K562 (cell line): ENCODE measurements around the gene GALE. TPM values are rescaled to one million over a fixed set of nuclear protein-coding genes. Genes with fewer than 3 reads are reported as not detected.

Source experiments
- ATAC-seq: fragments of 200-7000 bp; cut with Tn5 transposase; 3 replicates; pipeline ENCODE4 v1.9.1; 2020; ENCODE audit warnings: moderate library complexity
- BruUV-seq: library from RNA; stranded (reverse); fragments of 400-500 nt; replicated peaks from 2 replicates; lab custom pipeline; 2021; lab: Mats Ljungman, UMichigan
- CTCF ChIA-PET: fragments of 300-600 bp; formaldehyde crosslinking; extraction: SDS; loops from one replicate; lab custom pipeline; 2021; ENCODE audit warnings: low intra/inter-chr PET ratio; lab: Yijun Ruan, JAX
- POLR2A ChIA-PET: fragments of 300-600, 350-650 bp; sonication (Branson Sonifier 250); formaldehyde crosslinking; extraction: SDS; loops from one replicate; lab custom pipeline; 2021; ENCODE audit warnings: antibody characterized with exemption, inconsistent platforms; lab: Yijun Ruan, JAX
- DNase-seq, 4 experiments: peaks; one replicate each; pipeline versions ENCODE4 v3.0.0 to v3.0.0-alpha.2; 2011 to 2018; ENCODE audit warnings: low spot score in 3 of 4, mixed read lengths in 3 of 4; ENCODE audit errors: extremely low read depth in 1 of 4
- FAIRE-seq: peaks from 2 replicates; lab custom pipeline; 2011; peaks lifted over from hg19 to GRCh38; lab: Jason Lieb, UNC
- H2AFZ ChIP-seq: 2 replicates; pipeline ENCODE4 v1.6.0; 2011; ENCODE audit warnings: low read depth, low read length, control low read depth, inconsistent platforms
- H3K27ac ChIP-seq: fragments of 200-600 bp; 3 replicates; pipeline ENCODE4 v1.8.0; 2011; ENCODE audit warnings: low read depth, mild to moderate bottlenecking, control low read depth, inconsistent platforms, low read length, moderate library complexity, mixed read lengths; ENCODE audit errors: extremely low read depth
- H3K27me3 ChIP-seq, 2 experiments: fragments of 300-600 bp in 1 of 2; 2 replicates in 1 of 2; 3 replicates in 1 of 2; pipeline versions ENCODE4 v1.6.0 to v1.8.0; 2011; ENCODE audit warnings: inconsistent platforms in 2 of 2, low read length in 2 of 2, mild to moderate bottlenecking in 1 of 2, mixed read lengths in 1 of 2, moderate library complexity in 1 of 2; ENCODE audit not compliant: control insufficient read depth in 2 of 2, insufficient read depth in 2 of 2
- H3K36me3 ChIP-seq: fragments of 300-600 bp; 3 replicates; pipeline ENCODE4 v1.8.0; 2011; ENCODE audit warnings: mild to moderate bottlenecking, low read length, inconsistent platforms; ENCODE audit not compliant: control insufficient read depth, insufficient read depth
- H3K4me1 ChIP-seq, 2 experiments: fragments of 200-600 bp in 1 of 2; replicated peaks in 1 of 2; 2 replicates in 1 of 2; 3 replicates in 1 of 2; pipeline versions ENCODE4 v1.5.1 to v1.8.0; 2011; ENCODE audit warnings: inconsistent platforms in 2 of 2, low read length in 2 of 2, mild to moderate bottlenecking in 1 of 2, mixed read lengths in 1 of 2, moderate library complexity in 1 of 2; ENCODE audit not compliant: control insufficient read depth in 2 of 2, insufficient read depth in 2 of 2
- H3K4me2 ChIP-seq: 2 replicates; pipeline ENCODE4 v1.6.1; 2011; ENCODE audit warnings: low read length, control low read depth, inconsistent platforms, mixed read lengths; ENCODE audit not compliant: insufficient read depth
- H3K4me3 ChIP-seq: fragments of 200-600 bp; sonication (generic), shearing (Covaris generic); 2 replicates; pipeline ENCODE4 v1.5.1; 2016; ENCODE audit warnings: control low read depth, inconsistent platforms
- H3K79me2 ChIP-seq: fragments of 200-600 bp; 3 replicates; pipeline ENCODE4 v1.8.0; 2011; ENCODE audit warnings: low read length, inconsistent platforms; ENCODE audit not compliant: control insufficient read depth, insufficient read depth
- H3K9ac ChIP-seq, 2 experiments: 2 replicates each; pipeline versions ENCODE4 v1.6.0 to v1.6.1; 2011; ENCODE audit warnings: low read depth in 2 of 2, low read length in 2 of 2, control low read depth in 1 of 2, inconsistent platforms in 1 of 2, mild to moderate bottlenecking in 1 of 2, mixed read lengths in 1 of 2; ENCODE audit not compliant: insufficient read depth in 1 of 2
- H3K9me1 ChIP-seq: one replicate; pipeline ENCODE4 v1.6.0; 2011; ENCODE audit warnings: inconsistent platforms, mild to moderate bottlenecking, low read length, moderate library complexity; ENCODE audit not compliant: control insufficient read depth, insufficient read depth
- H3K9me3 ChIP-seq: replicated peaks from 2 replicates; pipeline ENCODE4 v1.5.1; 2011; ENCODE audit warnings: low read depth, low read length, inconsistent platforms; ENCODE audit not compliant: control insufficient read depth, insufficient read depth
- H4K20me1 ChIP-seq: replicated peaks from 2 replicates; pipeline ENCODE4 v1.6.1; 2011; ENCODE audit warnings: low read length, inconsistent platforms, mixed read lengths; ENCODE audit not compliant: control insufficient read depth, insufficient read depth
- BCOR ChIP-seq: fragments of 450-650 bp; IDR thresholded peaks from 2 replicates; pipeline ENCODE4 v1.6.1; 2016
- CREM ChIP-seq: IDR thresholded peaks from 2 replicates; pipeline ENCODE4 v1.6.1; 2014; ENCODE audit warnings: antibody characterized with exemption, low read depth
- GTF2A2 ChIP-seq: IDR thresholded peaks from 2 replicates; pipeline ENCODE4 v1.6.1; 2016; ENCODE audit warnings: mild to moderate bottlenecking, missing genetic modification characterization, missing compliant biosample characterization
- HNRNPUL1 ChIP-seq: fragments of 200-400 bp; formaldehyde crosslinking; IDR thresholded peaks from 2 replicates; pipeline ENCODE4 v1.6.1; 2017; ENCODE audit warnings: low read length
- NELFE ChIP-seq: IDR thresholded peaks from 2 replicates; pipeline ENCODE4 v1.6.1; 2011; ENCODE audit warnings: mild to moderate bottlenecking; ENCODE audit not compliant: insufficient read depth, insufficient read length
- PRPF4 ChIP-seq: fragments of 200-400 bp; formaldehyde crosslinking; IDR thresholded peaks from one replicate; pipeline ENCODE4 v1.6.1; 2017; ENCODE audit warnings: low read length, low read depth, mild to moderate bottlenecking; ENCODE audit not compliant: insufficient read depth, poor library complexity, severe bottlenecking
- TEAD2 ChIP-seq: fragments of 450-650 bp; IDR thresholded peaks from 2 replicates; pipeline ENCODE4 v1.6.1; 2016; ENCODE audit warnings: missing genetic modification characterization, control low read depth, missing compliant biosample characterization
- TFE3 ChIP-seq: fragments of 450-650 bp; formaldehyde crosslinking; IDR thresholded peaks from 2 replicates; pipeline ENCODE4 v1.4.0; 2020; ENCODE audit warnings: mild to moderate bottlenecking, mixed read lengths
- XRCC5 ChIP-seq: fragments of 200-400 bp; formaldehyde crosslinking; IDR thresholded peaks from 2 replicates; pipeline ENCODE4 v1.6.1; 2017; ENCODE audit warnings: low read depth, mild to moderate bottlenecking, low read length
- ZNF384 ChIP-seq: IDR thresholded peaks from 2 replicates; pipeline ENCODE4 v1.6.1; 2012; ENCODE audit warnings: low read depth, low read length, improper control_type of control experiment
- WGBS: fragments of 100-300 bp; shearing (Covaris generic); methylation state at CpG from one replicate; pipeline ENCODE4 v1.1.6; 2016; ENCODE audit warnings: low coverage, mixed read lengths; ENCODE audit not compliant: insufficient coverage; ENCODE audit errors: missing lambda C conversion rate; 5-methylcytosine and 5-hydroxymethylcytosine counted together
- in situ Hi-C: fragments of 300-500 bp; cut with MboI; formaldehyde crosslinking; loops from 4 replicates; pipeline ENCODE4 v1.15.0; 2018; ENCODE audit warnings: inconsistent platforms, mixed read lengths
- intact Hi-C: fragments of 100-400 bp; cut with micrococcal nuclease; formaldehyde crosslinking; loops from 2 replicates; pipeline ENCODE4 v1.14.2; 2022
- polyA plus RNA-seq, 8 experiments: library from polyadenylated mRNA; depleted of rRNA in 4 of 8; stranded (reverse) in 5 of 8; unstranded in 3 of 8; fragments of >200 nt; fragmentation: Nextera tagmentation in 2 of 8; fragmentation: Illumina TruSeq in 1 of 8; extraction: Ambion mirVana in 2 of 8; extraction: Trizol in 1 of 8; gene quantifications; 2 replicates each; pipeline versions ENCODE4 v1.2.1 to v1.2.3, GENCODE V29; 2011 to 2014; ENCODE audit warnings: inconsistent platforms in 1 of 8, missing spikeins in 1 of 8
- total RNA-seq, 7 experiments: library from RNA; depleted of rRNA in 6 of 7; stranded (reverse); fragments of >200 nt in 6 of 7; fragmentation: Illumina TruSeq in 2 of 7; extraction: Trizol in 2 of 7; gene quantifications; 2 replicates each; pipeline versions ENCODE4 v1.2.1 to v1.2.3, GENCODE V29; 2011 to 2021; ENCODE audit warnings: low replicate concordance in 1 of 7
- TF ChIP-seq, protein P1 (sequence below), 2 experiments: fragments of 450-650 bp; formaldehyde crosslinking in 1 of 2; IDR thresholded peaks; 2 replicates each; pipeline versions ENCODE4 v1.4.0 to v1.6.1; 2014 to 2020; ENCODE audit warnings: mild to moderate bottlenecking in 2 of 2, borderline replicate concordance in 1 of 2, low read depth in 1 of 2

The GALE gene
- total and polyA plus RNA-seq, 9 of the 15 experiments (the other 6 are each of a cell fraction or from before 2014, with no cell fraction given): 8.4 to 139 (median 88.3) TPM

DNA sequence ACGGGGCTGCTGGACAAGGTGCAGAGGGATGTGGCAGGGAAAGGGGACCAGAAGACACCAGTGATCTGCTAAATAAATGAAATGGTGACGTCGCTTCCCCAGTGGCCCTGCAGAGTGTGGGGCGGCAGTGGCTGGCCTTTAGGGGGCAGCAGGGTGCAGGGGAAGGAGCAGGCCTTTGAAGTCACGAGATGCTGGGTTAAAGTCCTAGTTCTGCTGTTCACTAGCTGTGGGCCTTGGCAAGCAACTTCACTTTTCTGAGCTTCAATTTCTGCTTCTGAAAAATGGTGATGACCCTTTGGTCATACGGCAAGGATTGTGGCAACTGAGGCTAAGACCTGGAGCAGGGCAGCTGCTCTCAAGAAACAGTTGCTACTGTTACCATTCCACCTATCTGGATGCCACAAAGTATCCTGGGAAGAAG, 9.2 kb upstream of the GALE start:
- 2% methylated on average over 6 of the region's 6 CpGs for WGBS
- peak; percentile 89 for FAIRE-seq
- H3K9me3 ChIP-seq: no peaks in the 10 kb centered on the region
- peak overlapping the region in 1 of 2 experiments; percentile 64; a peak in 1 of 4 replicates for H3K9ac ChIP-seq
- peaks cover 5 to 18% of the 10 kb centered on the region in 2 experiments; a peak in 4 of 5 replicates for H3K4me1 ChIP-seq
- H3K36me3 ChIP-seq: peaks cover 9% of the 10 kb centered on the region; the same call in 2 of the 3 replicates
- no peaks in the 10 kb centered on the region for H3K27me3 ChIP-seq
- DNase-seq: peak; percentile 80 to 91 (median 85)
- POLR2A ChIA-PET: interaction anchor here (1.6 to 2.5 kb wide), 4 partner anchors 9 to 150 kb away, joined by 4 to 14 read pairs (median 5); partner anchors contain the start of genes GALE, LYPLA2 and PNRC2
- BruUV-seq: no TSS peak
- H3K27ac ChIP-seq: no peak overlapping the region
- CTCF ChIA-PET: interaction anchor here (0.9 to 2.7 kb wide), 6 partner anchors 42 to 302 kb away, joined by 3 to 22 read pairs (median 4); partner anchors contain the start of genes FUCA1 and MYOM3
- no peak overlapping the region for H3K4me3 ChIP-seq
- no peaks in the 10 kb centered on the region for H3K79me2 ChIP-seq
- intact Hi-C loops (loop anchor here (1.0 to 2.0 kb wide), 4 partner anchors 37 to 107 kb away; partner anchors contain the start of gene FUCA1), in situ Hi-C loops (loop anchor here (5.0 kb wide), 1 partner anchor 98 kb away; no protein-coding TSS in a partner anchor)
- no peaks in the 10 kb centered on the region for H4K20me1 ChIP-seq
- 0 out of 2 replicates have a peak overlapping the region, but pooled peaks have one; percentile 27 for H2AFZ ChIP-seq
- H3K9me1 ChIP-seq: no peaks in the 10 kb centered on the region
- ATAC-seq: peak; percentile 96
- no peak overlapping the region for H3K4me2 ChIP-seq
- no peak for TF ChIP-seq GTF2A2 (tag)
- TF ChIP-seq HNRNPUL1: no peak
- TF ChIP-seq, protein P1, sequence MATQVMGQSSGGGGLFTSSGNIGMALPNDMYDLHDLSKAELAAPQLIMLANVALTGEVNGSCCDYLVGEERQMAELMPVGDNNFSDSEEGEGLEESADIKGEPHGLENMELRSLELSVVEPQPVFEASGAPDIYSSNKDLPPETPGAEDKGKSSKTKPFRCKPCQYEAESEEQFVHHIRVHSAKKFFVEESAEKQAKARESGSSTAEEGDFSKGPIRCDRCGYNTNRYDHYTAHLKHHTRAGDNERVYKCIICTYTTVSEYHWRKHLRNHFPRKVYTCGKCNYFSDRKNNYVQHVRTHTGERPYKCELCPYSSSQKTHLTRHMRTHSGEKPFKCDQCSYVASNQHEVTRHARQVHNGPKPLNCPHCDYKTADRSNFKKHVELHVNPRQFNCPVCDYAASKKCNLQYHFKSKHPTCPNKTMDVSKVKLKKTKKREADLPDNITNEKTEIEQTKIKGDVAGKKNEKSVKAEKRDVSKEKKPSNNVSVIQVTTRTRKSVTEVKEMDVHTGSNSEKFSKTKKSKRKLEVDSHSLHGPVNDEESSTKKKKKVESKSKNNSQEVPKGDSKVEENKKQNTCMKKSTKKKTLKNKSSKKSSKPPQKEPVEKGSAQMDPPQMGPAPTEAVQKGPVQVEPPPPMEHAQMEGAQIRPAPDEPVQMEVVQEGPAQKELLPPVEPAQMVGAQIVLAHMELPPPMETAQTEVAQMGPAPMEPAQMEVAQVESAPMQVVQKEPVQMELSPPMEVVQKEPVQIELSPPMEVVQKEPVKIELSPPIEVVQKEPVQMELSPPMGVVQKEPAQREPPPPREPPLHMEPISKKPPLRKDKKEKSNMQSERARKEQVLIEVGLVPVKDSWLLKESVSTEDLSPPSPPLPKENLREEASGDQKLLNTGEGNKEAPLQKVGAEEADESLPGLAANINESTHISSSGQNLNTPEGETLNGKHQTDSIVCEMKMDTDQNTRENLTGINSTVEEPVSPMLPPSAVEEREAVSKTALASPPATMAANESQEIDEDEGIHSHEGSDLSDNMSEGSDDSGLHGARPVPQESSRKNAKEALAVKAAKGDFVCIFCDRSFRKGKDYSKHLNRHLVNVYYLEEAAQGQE (IDR thresholded peaks at IDR 0.05; ENCODE audit: borderline replicate concordance): peak; percentile 81
- TF ChIP-seq, protein P1 (CRISPR knock-in tag; IDR thresholded peaks at IDR 0.05; ENCODE audit: low read depth): no peak
- peak; percentile 90 for TF ChIP-seq CREM
- TF ChIP-seq XRCC5: peak; percentile 96
- TF ChIP-seq TFE3 (CRISPR knock-in tag): peak; percentile 86
- TF ChIP-seq TEAD2: no peak
- 0 out of 2 replicates have a peak, but pooled peaks have one; percentile 47 for TF ChIP-seq BCOR
- TF ChIP-seq ZNF384: no peak
- no peak for TF ChIP-seq NELFE
- no peak for TF ChIP-seq PRPF4
